HG03378 (cell line): Measurements from ENCODE around the gene TNNI3K.

ENCODE experiments used
- ATAC-seq: cut with Tn5 transposase; IDR thresholded peaks from one replicate; pipeline ENCODE4 v1.9.1; 2021; ENCODE audit warnings: mild to moderate bottlenecking, moderate library complexity; ENCODE audit not compliant: unreplicated experiment

The TNNI3K gene

DNA sequence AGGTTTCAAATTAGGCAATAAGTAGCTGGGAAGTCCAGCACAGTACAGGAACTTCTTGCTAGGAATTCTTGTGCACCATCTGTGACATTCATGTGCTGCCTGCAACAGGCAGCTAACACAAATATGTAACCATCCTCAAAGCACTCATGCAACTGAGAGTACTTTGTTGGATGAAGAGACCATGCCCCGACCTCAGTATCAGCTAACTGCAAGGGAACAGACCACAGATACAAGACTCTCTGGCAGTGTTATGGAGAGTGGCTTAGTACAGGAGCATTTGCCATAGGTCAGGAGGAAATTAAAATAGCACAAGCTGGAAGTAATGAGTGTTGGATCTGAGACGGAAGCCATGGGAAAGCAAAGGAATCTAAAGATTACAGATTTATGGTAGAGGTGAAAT is 153.7 kb downstream of the TNNI3K start:
- no peak for ATAC-seq

DNA sequence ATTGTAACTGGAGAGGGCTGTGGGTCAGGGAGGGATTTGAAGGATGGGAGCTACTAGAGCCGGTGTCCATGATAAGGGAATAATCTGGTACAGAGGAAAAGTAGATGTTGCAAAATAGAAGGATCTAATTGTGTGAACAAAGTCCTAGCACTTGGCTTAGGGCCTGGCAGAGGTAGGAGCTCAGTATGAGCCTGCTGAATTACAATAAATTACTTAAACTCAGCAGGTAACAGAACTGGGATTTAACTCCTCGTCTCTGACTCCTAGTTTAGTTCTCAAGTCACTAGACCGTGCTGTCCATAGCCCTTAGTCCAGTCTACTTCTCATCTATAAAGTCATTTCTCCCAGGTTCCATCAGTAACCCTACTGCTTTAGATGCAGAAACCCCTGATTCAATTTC is 157.0 kb downstream of the TNNI3K start:
- no peak for ATAC-seq

- no peak for ATAC-seq
Measured at GRCh38 chr1:74392840-74393239, 157.7 kb downstream of the TNNI3K start.

DNA sequence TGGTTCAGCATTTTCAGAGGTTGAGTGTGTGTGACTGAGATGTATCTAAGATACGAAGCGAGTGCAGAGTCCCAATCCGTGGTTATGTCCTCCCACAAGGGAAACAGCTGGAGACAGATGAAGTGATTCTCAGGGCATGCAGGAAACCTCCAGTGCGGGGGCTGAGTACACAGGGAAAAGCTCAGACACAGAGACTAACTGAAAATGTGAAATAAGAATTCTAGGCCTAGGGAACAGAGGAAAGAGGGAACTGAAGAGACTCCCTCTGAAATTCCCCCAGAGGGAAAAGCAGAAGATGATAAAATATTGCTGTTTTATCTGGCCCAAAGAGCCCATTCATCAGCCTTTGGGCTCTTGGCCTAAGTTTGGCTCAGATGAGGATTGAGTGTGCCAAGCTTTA is 160.4 kb downstream of the TNNI3K start:
- ATAC-seq: no peak

GRCh38 chr1:74396462-74396861 is 161.3 kb downstream of the TNNI3K start:
- ATAC-seq: no peak

DNA sequence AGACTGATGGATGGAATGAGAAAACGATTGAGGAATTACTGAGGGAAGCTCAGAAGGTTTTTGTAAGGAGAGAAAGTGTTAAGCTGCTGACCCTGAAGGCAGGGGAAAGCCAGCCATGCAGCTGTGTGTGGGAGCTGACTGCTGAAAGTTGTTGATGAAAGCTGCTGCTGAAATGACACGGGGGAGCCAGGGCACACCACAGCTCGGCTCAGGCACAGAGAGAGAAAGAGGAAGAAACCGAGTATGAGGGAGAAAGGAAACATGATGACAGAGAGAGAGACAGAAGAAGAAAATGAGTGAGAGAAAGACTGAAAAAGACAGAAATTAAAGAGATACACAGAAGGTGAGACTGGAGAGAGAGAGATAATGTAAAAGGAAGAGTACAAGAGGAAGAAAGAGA is 161.7 kb downstream of the TNNI3K start:
- peak; percentile 43 for ATAC-seq

GRCh38 chr1:74399249-74399648 is 164.1 kb downstream of the TNNI3K start:
- ATAC-seq: peak; percentile 78

DNA sequence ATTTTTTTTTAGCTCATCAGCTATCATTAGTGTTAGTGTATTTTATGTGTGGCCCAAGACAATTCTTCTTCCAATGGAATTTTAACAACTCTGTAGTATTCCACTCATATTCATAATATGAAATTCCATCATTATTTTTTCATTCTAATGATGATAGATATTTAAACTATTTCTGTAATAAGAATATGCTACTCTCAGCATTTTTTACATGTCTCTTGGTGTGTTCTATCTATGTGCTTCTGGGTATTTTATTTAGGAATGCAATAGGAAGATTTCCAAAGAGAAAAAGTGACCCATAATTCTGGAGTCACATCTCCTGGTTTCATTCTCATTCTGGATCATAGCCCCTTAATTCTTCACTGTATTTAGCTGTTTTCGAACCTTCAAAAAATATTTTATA is 167.7 kb downstream of the TNNI3K start:
- no peak for ATAC-seq

DNA sequence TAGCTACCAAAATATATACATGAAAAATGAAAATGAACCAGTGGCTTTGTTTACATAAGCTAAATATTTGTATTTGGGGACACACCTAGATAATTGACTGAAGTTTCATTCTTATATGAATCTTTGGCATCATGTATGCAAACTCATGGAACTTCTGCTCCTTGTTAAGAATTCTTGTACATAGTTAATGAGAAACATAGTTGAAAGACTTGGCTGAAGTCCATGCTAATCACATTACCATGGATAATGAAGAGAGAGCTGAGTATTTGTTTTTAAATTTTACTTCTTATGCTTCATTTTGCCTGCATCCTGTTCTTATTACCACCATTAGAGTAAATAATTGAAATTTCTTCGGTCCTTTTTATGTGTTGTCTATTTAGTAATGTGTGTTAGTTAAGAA is 168.4 kb downstream of the TNNI3K start:
- no peak for ATAC-seq

GRCh38 chr1:74406759-74407158 is 171.6 kb downstream of the TNNI3K start:
- no peak for ATAC-seq

DNA sequence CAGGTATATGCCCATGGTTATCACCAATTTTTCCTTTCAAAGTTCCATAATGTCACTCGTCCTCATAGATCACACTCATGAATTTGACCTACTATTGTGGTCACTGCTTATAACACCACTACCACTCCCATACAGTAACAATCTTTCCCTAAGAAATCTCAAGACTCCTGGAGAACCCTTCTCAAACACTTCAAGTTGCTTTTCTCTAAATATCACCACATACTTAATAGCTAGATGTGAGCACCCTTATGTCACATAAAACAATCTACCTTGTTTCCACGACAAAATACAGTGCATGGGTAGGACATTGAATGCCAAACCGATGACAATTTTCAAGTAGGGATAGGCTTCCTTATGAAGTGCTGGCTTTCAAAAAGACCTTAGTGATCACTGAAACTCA is 172.7 kb downstream of the TNNI3K start:
- no peak for ATAC-seq

DNA sequence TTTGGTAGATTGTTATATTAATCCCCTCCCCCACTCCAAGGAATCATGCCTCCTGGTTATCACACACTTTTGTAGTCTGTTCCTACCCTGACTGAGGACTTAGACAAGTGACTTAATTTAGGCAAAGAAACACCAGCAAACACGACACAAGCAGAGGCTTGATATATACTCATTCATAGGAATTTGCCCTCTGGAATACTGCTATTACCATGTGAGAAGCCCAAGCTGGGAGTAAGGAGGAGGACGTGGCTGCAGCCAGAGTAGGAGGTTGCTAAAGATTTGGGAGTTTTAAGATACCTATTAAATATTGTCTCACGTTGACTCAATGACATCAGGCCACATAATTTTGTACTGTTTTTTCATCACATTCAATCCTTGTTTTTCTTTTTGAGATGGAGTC is 177.1 kb downstream of the TNNI3K start:
- ATAC-seq: no peak

- ATAC-seq: no peak
Measured at GRCh38 chr1:74415935-74416334, 180.7 kb downstream of the TNNI3K start.

GRCh38 chr1:74419611-74420010 is 184.4 kb downstream of the TNNI3K start:
- ATAC-seq: no peak

DNA sequence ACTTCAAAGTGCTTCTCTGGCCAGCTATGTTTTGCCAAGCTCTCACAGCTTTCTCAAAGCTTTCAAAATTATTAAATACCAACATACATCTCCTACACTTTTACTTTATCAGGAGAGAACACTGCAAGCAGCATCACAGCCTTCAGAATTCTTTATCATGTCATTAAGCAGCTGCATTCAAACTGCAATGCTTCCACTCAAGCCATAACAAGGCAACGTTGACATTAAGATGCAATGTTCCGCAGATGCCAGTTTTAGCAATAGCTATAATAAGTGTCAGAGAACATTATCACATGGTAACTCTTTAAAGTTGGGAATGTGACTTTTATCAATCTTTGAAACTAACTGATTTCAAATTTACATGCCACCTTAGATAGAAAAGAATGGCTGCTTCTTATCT is 185.3 kb downstream of the TNNI3K start:
- no peak for ATAC-seq

- ATAC-seq: no peak
Measured at GRCh38 chr1:74422421-74423292, 187.5 kb downstream of the TNNI3K start.

DNA sequence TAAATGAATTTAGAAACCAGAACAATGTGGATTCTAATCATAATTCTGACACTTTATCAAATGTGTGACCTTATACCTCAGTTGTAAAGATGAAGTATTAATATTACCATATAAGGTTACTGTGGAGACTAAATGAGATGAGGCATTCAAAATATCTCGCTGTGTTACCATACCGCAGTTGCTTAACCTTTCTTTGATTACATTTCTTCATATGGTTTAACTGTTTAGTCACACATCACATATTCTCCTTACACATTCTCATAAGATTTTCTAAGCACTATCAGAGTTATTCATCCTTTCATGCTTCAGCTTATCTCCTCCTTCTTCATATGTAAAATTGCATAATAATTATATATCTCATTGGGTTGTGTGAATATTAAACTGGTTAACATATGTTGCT is 188.3 kb downstream of the TNNI3K start:
- ATAC-seq: no peak

DNA sequence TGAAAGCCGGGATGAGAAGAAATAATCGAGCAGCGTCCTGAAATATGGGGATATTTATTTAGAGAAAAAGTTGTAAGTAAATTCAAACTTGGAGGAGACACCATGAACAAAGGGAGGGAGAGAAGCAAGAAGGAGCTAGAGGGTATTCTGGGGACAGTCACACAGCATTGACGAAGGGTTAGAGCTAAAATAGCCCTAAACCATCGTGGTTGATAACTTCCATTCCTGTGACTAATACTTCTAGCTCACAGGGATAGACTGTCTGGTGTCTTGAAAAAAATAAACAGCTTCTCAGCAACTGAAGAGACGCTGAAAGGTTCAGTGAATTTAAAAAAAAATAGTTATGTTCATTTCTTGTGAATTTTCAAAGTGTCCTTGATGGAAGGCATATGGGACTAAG is 190.5 kb downstream of the TNNI3K start:
- no peak for ATAC-seq

GRCh38 chr1:74426208-74426937 is 191.2 kb downstream of the TNNI3K start:
- no peak for ATAC-seq

DNA sequence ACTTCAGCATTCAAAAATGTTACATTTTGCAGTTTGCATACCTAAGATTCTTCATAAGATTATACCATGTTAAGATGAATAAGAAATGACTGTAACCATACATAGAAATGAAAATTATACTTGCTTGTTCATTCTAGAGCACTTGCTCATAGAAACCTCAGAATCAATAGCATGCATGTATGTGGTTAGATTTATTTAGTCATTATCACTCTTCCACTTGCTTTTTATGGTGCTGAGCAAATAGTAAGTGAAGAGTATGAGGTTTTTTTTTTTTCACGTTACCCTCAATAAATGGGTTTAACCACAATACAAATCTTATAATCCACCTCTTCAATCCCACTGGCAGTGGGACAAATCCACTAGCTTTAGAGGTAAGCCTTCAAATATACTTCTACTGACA is 192.5 kb downstream of the TNNI3K start:
- no peak for ATAC-seq

GRCh38 chr1:74429580-74429979 is 194.4 kb downstream of the TNNI3K start:
- ATAC-seq: no peak

- ATAC-seq: no peak
Measured at GRCh38 chr1:74430342-74430934, 195.3 kb downstream of the TNNI3K start.
